Measurements from ENCODE around the gene GAREM2. TPM values are rescaled to one million over a fixed set of nuclear protein-coding genes. Genes with fewer than 3 reads are reported as not detected.

The GAREM2 gene
- total RNA-seq, 1 donor from 2014 or later: 1.4 TPM

DNA sequence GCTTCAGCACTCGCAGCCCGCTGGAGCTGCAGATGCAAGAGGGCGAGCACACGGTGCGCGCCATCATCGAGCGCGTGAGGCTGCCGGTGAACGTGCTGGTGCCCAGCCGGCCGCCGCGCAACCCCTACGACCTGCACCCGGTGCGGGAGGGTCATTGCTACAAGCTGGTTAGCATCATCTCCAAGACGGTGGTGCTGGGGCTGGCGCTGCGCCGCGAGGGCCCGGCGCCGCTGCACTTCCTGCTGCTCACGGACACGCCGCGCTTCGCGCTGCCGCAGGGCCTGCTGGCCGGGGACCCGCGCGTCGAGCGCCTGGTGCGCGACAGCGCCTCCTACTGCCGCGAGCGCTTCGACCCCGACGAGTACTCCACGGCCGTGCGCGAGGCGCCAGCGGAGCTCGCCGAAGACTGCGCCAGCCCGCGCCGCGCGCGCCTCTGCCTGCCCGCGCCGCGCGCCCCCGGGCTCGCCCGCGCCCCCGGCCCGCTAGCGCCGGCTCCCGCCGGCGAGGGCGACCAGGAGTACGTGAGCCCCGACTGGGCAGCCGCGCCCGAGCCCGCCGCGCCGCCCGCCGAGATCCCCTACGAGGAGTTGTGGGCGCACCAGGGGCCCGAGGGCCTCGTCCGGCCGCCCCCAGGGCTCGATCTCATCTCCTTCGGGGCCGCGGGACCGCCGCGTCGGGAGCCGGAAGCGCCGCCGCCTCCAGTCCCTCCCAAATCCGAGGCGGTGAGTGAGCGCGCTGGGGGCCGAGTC, 11.8 kb downstream of the GAREM2 start:
- ATAC-seq: peak; percentile 90
- peak; percentile 94 for DNase-seq (ENCODE audit: missing footprints)
- intact Hi-C loops (cut with DNase I): no loop called here

- no peak for DNase-seq (ENCODE audit: missing footprints)
- ATAC-seq: no peak
- intact Hi-C loops (cut with DNase I): no loop called here
Observed at GRCh38 chr2:26185304-26185928, 12.5 kb downstream of the GAREM2 start.

DNA sequence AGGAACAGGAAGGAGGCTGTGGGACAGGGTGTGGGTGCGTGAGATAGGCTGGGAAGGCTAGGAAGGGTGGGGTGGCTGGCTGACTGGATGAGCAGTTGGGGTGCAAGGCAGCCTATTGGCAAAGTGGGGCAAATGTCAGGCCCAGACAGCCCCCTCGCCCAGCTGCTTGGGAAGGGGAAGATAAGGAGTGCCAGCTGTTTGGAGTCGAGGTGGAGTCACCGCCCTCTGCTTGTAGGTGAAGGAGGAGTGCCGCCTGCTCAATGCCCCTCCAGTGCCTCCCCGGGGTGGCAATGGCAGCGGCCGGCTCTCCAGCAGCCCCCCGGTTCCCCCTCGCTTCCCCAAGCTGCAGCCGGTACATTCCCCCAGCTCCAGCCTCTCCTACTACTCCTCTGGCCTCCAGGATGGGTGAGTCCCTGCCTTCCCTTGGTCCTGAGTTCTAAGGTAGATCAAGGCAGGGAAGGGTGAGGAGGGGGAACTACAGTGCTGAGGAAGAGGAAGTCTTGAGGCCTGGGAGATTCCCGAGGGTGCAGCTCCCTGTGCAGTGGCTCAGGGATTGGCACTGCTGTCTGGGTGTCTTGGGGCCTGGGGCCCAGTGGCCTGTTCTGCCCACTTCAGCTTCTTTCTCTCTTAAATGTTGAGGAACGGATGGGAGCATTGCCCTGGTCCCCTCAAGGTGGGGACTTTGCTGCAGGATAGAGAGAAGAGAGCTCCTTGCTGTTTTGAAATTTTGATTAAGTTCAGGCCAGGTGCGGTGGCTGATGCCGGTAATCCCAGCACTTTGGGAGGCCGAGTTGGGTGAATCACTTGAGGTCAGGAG, 13.3 kb downstream of the GAREM2 start:
- no peak for DNase-seq (ENCODE audit: missing footprints)
- intact Hi-C loops (cut with DNase I): no loop called here
- no peak for ATAC-seq

DNA sequence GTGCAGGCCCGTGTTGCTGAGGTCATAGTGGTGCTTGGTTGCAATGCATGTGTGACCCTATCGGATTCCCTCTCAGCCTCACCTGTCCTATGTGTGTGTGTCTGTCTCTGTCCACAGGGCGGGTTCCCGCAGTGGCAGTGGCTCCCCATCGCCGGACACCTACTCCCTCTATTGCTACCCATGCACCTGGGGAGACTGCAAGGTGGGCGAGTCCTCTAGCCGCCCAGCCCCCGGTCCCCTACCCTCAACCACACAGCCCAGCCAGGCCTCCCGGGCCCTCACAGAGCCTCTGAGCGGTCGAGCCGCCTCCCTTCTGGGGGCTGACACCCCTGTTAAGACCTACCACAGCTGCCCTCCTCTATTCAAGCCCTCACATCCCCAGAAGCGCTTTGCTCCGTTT, 14.2 kb downstream of the GAREM2 start:
- intact Hi-C loops (cut with DNase I): no loop called here
- ATAC-seq (no peak), DNase-seq (ENCODE audit: missing footprints) (no peak)

DNA sequence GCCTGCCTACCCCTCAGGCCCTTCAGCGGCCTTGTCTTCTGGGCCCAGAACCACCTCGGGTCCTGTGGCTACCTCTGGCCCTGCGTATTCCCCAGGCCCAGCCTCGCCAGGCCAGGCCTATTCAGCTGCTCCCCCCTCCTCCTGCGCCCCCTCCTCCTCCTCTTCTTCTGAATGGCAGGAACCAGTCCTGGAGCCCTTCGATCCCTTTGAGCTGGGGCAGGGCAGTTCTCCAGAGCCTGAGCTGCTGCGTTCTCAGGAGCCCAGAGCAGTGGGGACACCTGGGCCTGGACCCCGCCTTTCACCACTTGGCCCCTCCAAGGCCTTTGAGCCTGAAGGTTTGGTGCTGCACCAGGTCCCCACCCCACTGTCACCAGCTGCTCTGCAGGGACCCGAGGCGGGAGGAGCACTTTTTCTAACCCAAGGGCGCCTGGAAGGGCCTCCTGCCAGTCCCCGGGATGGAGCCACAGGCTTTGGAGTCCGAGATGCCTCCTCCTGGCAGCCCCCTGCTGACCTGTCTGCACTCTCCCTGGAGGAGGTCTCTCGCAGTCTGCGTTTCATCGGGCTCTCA, 14.7 kb downstream of the GAREM2 start:
- intact Hi-C loops (cut with DNase I): no loop called here
- ATAC-seq: no peak
- DNase-seq (ENCODE audit: missing footprints): no peak

GRCh38 chr2:26189123-26189522, 16.2 kb downstream of the GAREM2 start:
- DNase-seq (ENCODE audit: missing footprints) (no peak), ATAC-seq (no peak)
- intact Hi-C loops (cut with DNase I): no loop called here

- no peak for ATAC-seq
- intact Hi-C loops (cut with DNase I): no loop called here
- no peak for DNase-seq (ENCODE audit: missing footprints)
Observed at GRCh38 chr2:26189751-26190150, 16.9 kb downstream of the GAREM2 start.

DNA sequence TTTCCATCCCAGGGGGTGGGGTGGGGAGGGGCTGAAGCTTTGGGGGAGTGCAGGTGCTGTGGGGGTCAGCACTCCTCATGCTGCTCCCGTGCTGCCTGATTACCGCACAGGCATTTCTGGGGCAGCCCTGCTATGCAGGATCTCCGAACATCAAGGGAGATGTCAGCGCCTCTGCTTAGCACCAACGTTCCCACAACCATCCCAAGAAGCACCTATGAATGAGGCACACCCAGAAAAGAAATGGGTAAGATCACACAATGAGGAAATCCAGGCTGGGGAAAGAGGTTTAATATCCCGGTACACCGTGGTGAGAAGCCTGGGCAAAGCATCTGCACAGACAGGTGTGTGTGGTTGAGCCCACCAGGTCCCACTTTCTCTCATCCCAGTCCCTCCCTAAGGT, 17.5 kb downstream of the GAREM2 start:
- DNase-seq (ENCODE audit: missing footprints) (no peak), ATAC-seq (no peak)
- intact Hi-C loops (cut with DNase I): no loop called here

DNA sequence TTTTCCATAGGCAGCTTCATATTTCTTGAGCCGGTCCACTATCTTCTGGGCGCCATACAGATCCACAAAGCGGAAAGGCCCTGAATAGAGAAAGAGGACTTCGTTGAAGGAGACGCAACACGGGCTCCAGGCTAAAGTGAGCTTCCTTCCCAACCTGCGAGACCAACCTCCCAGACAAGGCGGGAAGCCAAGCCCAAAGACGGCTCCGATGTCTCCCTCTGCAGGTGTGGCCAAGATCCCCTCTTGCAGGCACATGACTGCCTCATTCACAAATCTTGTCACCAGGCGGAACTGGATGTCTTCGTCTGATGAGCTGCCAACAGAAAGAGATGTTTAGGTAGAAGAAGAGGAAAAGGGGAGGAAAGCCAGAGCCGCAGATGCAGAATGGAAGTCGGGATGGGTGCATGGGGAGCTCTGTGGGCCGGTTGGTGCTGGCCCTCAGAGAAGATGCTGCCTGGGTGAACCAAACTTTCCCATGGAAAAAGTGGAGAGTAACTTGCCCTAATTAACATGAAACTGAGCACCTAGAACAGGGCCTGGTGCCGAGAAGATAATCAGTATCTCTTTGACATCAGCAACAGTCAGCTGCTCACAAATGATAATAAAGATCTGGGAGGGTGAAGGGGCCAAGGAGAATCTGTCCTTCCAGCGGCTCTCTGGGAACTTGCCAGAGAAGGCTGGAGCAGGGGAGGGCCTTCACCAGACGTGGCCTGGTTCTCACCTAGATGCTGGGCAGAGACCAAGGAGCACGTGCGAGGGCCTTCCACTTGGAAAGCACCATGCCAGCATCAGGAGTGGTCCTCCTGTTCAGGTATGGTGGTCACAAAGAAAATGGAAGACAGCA, 18.6 kb downstream of the GAREM2 start:
- intact Hi-C loops (cut with DNase I): no loop called here
- no peak for ATAC-seq
- DNase-seq (ENCODE audit: missing footprints): no peak

GRCh38 chr2:26193578-26194231, 20.8 kb downstream of the GAREM2 start:
- intact Hi-C loops (cut with DNase I): no loop called here
- DNase-seq (ENCODE audit: missing footprints) (no peak), ATAC-seq (no peak)

GRCh38 chr2:26195040-26195984, 22.4 kb downstream of the GAREM2 start:
- DNase-seq (ENCODE audit: missing footprints) (no peak), ATAC-seq (no peak)
- intact Hi-C loops (cut with DNase I): no loop called here

- intact Hi-C loops (cut with DNase I): no loop called here
- DNase-seq (ENCODE audit: missing footprints): no peak
- no peak for ATAC-seq
Observed at GRCh38 chr2:26196683-26197418, 24.0 kb downstream of the GAREM2 start.

DNA sequence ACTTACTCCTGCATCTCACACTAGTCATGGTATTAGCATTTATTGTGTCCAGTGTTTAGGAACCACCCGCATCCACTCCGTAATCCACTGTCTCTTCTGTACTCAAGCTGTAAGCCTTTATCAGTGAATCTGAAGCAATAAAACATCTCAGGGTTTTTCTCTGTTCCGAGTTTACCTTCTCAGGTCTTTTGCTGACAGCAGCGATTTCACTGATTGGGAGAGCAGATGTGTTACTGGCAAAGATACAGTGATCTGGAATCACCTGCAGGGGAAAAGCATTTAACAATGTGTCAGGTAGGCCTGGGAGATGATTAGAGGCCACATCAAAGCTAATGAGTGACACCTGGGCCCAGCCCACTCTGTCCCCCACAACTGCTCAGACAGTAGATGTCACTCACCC, 24.6 kb downstream of the GAREM2 start:
- intact Hi-C loops (cut with DNase I): no loop called here
- DNase-seq (ENCODE audit: missing footprints) (no peak), ATAC-seq (no peak)

DNA sequence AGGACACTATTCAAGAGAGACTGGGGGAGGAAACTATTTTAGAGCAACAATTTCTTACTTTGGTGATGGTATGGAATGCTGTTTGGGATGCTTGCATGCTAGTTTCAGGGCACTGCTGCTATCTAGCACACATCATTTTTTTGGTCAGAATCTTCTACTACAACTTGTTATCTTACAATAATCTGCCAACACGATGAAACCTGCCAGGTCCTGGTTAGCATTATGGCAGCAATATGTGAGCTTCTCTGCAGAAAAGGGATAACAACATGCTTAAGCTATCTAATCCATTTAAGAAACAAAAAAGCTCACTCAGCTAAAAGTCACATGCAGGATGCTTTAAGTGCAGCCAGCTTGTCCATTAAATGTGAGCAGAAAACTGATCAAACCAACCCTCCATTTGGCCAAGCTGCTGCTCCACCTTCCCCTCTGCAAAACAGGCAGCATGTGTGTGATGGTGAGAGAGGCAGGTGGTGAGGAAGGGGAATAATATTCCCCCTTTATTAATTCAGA, 30.1 kb downstream of the GAREM2 start:
- no peak for ATAC-seq
- no peak for DNase-seq (ENCODE audit: missing footprints)
- intact Hi-C loops (cut with DNase I): no loop called here

DNA sequence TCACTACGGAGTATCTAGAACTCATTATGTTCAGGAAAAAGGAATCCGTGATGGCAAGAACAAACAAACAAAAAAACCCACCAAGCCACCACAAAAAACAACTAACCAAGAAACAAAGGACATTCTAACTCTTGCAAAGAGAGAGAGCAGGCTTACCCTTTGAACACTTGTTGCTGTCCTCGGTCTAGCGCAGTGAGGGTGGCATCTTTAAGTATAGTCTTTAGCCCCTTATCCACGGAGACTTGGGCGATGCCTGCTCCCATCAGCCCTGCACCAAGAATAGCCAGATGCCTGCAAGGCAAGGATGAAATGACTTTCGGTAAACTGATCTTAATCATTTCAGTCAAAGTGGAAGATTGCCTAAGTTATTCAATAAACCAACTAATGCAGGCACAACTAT, 31.0 kb downstream of the GAREM2 start:
- ATAC-seq: no peak
- no peak for DNase-seq (ENCODE audit: missing footprints)
- intact Hi-C loops (cut with DNase I): no loop called here

GRCh38 chr2:26212011-26212410, 39.1 kb downstream of the GAREM2 start:
- intact Hi-C loops (cut with DNase I): no loop called here
- ATAC-seq: no peak
- no peak for DNase-seq (ENCODE audit: missing footprints)

Measured in Right ventricle myocardium inferior (tissue), 1 donor.